GM18951 (cell line): ENCODE measurements around the gene GDPD3.

Experiments
- POLR2A ChIP-seq: IDR thresholded peaks from 4 replicates; pipeline ENCODE4 v1.6.1; 2011; ENCODE audit warnings: mild to moderate bottlenecking; ENCODE audit not compliant: insufficient read length, insufficient read depth; ENCODE audit errors: extremely low read depth
- in situ Hi-C: fragments of 300-500 bp; cut with MboI; formaldehyde crosslinking; loops from one replicate; pipeline ENCODE4 v1.12.0; 2022; ENCODE audit warnings: low sequenced_read_pairs, mixed read lengths, inconsistent platforms; ENCODE audit not compliant: unreplicated experiment

GDPD3 gene

GRCh38 chr16:30070490-30070889, 42.8 kb downstream of the GDPD3 start:
- no peak for TF ChIP-seq POLR2A
- in situ Hi-C loops = no loop called here

DNA sequence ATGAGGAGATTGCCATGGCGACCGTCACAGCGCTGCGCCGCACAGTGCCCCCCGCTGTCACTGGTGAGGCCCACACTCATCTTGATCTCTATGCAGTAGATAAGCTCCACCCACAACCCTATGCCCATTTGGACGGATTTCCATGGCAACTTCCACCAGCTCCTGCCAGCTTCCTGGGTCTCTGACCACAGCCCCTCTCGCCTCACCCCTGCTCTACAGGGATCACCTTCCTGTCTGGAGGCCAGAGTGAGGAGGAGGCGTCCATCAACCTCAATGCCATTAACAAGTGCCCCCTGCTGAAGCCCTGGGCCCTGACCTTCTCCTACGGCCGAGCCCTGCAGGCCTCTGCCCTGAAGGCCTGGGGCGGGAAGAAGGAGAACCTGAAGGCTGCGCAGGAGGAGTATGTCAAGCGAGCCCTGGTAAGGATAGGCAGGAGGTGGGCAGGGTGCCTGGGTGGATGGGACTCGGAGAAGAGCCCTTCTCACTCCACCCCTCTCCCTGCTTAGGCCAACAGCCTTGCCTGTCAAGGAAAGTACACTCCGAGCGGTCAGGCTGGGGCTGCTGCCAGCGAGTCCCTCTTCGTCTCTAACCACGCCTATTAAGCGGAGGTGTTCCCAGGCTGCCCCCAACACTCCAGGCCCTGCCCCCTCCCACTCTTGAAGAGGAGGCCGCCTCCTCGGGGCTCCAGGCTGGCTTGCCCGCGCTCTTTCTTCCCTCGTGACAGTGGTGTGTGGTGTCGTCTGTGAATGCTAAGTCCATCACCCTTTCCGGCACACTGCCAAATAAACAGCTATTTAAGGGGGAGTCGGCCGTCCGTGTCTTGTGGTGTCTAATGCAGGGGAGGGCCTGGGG, 43.5 kb downstream of the GDPD3 start:
- in situ Hi-C loops = no loop called here
- TF ChIP-seq POLR2A = no peak

DNA sequence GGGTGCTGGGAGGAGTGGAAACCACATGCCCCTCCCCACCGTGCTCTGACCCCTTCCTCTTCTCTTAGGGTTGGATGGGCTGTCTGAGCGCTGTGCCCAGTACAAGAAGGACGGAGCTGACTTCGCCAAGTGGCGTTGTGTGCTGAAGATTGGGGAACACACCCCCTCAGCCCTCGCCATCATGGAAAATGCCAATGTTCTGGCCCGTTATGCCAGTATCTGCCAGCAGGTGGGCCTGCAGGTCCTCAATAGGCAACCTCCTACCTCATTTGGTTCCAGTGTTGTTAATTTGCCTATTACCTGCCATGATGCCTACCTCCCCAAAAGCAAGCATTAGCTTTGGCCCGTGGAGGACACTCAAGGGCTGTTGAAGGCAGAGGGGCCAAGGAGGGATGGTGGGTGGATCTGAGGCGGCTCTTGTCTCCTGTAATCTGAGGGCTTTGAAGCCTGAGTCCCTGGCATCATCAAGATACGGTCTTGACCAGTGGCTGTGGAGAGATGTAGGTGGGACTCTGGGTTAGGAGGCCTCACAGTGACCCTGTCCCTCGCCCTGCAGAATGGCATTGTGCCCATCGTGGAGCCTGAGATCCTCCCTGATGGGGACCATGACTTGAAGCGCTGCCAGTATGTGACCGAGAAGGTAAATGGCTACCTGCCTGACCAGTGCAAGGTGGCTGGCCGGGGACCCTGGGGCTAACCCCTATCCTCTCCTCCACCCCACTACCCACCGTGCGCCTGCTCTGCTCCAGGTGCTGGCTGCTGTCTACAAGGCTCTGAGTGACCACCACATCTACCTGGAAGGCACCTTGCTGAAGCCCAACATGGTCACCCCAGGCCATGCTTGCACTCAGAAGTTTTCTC, 44.4 kb downstream of the GDPD3 start:
- TF ChIP-seq POLR2A = peak; percentile 8
- in situ Hi-C loops = no loop called here

GRCh38 chr16:30068333-30068732, 45.0 kb downstream of the GDPD3 start:
- in situ Hi-C loops = no loop called here
- TF ChIP-seq POLR2A = no peak

GRCh38 chr16:30067584-30067916, 45.8 kb downstream of the GDPD3 start:
- in situ Hi-C loops = no loop called here
- TF ChIP-seq POLR2A = no peak

- in situ Hi-C loops = no loop called here
- no peak for TF ChIP-seq POLR2A
Observed at GRCh38 chr16:30066761-30067583, 46.4 kb downstream of the GDPD3 start.

DNA sequence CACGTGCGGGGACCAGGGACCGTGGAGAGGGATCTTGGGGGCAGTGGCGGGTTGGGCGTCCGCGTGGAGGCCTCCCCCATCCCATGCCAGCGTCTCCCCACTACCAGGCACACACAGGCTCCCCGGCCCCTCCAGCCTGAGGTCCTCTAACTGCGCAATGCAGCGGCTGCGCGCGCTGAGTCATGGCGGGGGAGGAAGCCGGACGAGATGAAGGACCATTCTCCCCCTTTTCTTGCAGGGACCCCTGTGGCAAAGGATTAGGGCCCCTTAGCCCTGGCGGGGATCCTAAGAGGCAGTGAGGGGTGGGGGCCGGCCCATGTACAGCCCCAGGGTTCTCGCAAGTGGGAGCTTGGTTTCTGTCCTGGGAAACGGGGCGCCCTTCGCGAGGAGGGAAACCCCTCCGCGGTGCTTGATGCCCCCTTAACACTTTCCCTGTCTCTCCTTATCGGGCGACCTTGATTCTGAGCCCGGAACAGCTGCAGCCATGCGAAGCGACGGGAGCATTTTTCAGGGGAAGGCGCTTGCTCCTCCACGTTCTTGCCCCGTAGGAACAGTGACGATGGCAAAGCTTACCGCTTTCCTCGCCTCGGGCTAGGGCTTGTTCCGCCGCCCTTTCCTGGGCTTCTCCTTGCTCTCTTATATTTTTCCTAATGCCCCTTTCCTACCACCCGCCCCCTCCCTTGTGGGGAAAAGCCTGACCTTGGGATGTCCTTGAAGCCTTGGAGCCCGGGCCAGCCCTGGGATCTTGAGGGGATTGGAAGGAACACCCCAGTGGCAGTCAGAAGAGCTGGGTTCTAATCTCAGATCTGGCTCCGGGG, 47.2 kb downstream of the GDPD3 start:
- TF ChIP-seq POLR2A = no peak

GRCh38 chr16:30065102-30065942, 48.0 kb downstream of the GDPD3 start, which contains the start of gene ALDOA:
Gene ALDOA (plus strand): TSS chr16:30065760. CDS start chr16:30066898, 1,138 bp downstream.
- in situ Hi-C loops = no loop called here
- peak; percentile 86 for TF ChIP-seq POLR2A

More for the DNA sequence above, 47.2 kb downstream of the GDPD3 start:
- in situ Hi-C loops = no loop called here

DNA sequence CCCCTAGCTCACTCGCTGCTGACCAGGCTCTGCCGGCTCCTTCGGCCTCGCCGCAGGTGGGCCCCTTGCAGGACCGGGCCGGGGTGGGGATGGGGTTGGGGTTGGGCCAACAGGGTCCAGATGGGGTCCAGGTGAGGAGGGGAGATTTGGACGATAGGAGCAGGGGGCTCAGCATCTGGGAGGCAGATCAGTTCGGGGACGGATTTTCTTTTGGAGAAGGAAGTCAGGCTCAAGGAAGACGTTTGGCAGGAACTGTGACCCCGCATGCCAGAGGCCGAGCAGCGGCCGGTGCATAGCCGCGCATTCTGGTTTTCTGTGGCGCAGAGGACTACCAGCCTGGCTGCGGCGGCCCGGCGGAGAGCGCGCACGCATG, 48.6 kb downstream of the GDPD3 start:
- in situ Hi-C loops = no loop called here
- TF ChIP-seq POLR2A = no peak

- TF ChIP-seq POLR2A = peak; percentile 73
Observed at GRCh38 chr16:30063893-30064728, 49.2 kb downstream of the GDPD3 start.

More at GRCh38 chr16:30063893-30064728, 49.2 kb downstream of the GDPD3 start:
- in situ Hi-C loops = no loop called here
